ENCODE measurements around the gene FLT3. TPM values are rescaled to one million over a fixed set of nuclear protein-coding genes. Genes with fewer than 3 reads are reported as not detected.

Gene FLT3
- total RNA-seq, 1 experiment from 2014 or later = 0.07 TPM

GRCh38 chr13:27981006-27981708 is 119.2 kb downstream of the FLT3 start:
- in situ Hi-C loops (cut with HindIII; ENCODE audit: low pct_unique_long_range_greater_than_20kb, low sequenced_read_pairs) = no loop called here
- DNase-seq (ENCODE audit: low read depth) = no peak

DNA sequence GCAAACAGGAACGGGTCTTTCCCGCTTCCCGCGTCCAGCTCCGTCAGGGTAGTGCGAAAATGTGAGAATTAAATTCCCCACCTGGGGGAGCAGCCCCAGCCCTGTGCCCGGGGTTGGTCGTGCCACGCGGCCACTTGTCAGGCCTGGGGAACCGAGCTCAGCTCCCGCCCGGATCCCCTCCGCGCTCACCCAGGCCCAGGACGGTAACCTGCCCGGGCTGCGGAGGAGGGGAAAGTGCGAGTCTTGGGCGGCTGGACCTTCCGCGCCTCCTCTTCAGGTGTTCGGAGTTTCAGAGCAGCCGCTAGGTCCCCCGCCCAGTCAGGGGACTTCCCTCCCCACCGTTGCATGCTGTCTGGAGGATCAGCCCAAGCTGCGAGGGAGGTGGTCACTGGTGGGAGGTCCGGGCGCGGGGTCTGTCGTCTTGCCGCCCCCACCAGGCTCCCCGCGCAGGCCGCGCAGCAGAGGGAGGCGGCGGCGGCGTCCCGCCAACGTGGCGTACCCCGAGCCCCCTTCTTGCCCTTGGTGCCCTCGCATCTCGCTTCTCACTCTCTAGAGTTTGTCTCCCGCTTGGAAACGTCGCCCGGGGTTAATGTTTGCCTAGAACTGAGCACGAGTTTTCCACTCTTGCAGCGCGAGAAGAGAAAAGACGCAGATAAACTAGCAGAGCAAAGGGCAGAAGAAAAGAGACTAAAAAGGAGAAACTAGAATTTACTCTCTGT is 119.9 kb downstream of the FLT3 start:
- in situ Hi-C loops (cut with HindIII; ENCODE audit: low pct_unique_long_range_greater_than_20kb, low sequenced_read_pairs) = no loop called here
- DNase-seq (ENCODE audit: low read depth) = no peak

DNA sequence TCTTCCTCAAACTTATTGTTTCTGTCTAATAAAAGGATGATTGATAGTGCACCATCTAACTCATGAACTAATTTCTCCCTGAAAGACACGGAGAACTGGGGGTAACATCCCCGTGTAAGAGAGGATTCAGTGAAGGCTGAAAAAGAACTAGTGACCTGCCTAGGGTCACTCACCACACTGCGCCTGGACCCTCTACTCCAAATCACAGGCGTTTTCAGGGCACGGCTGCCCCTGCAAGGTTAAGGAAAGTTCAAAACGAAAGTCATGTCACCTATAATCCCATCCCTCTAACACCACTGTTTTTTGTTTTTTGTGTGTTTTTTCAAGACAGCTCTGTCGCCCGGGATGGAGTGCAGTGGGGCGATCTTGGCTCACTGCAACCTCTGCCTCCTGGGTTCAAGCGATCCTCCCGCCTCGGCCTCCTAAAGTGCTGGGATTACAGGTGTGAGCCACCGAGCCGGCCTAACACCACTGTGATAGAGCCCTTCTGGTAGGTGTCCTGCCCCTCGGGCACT is 120.6 kb downstream of the FLT3 start:
- in situ Hi-C loops (cut with HindIII; ENCODE audit: low pct_unique_long_range_greater_than_20kb, low sequenced_read_pairs) = no loop called here
- no peak for DNase-seq (ENCODE audit: low read depth)

DNA sequence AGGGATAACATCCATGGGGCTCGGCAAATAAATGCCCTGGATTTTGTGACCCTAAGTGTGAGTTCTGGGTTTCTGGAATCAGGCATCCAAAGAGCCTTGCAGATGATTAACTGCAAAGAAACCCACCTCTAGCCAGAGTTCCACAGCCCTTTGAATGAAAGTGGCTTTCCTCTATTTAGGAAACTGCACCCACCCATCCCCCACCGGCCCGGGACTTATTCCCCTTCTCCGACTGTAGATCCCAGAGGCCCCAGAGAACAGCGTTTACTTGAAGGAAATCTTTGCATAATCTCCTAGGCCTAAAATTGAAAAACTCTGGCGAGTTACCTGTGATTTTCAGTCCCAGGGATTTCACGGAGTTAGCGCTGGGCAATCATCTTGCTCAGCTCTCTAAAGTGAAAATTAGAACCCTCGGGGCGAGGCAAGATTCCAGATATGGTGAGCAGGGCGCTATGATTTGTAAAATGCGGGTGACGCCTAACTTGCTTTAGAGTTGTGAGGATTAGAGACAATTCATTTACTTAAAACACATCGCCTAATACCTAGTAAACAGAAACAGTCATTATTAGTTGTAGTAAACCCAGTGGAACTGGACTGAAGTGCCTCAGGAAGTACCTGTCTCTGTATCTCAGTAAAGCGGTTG is 121.3 kb downstream of the FLT3 start:
- in situ Hi-C loops (cut with HindIII; ENCODE audit: low pct_unique_long_range_greater_than_20kb, low sequenced_read_pairs) = no loop called here
- no peak for DNase-seq (ENCODE audit: low read depth)

DNA sequence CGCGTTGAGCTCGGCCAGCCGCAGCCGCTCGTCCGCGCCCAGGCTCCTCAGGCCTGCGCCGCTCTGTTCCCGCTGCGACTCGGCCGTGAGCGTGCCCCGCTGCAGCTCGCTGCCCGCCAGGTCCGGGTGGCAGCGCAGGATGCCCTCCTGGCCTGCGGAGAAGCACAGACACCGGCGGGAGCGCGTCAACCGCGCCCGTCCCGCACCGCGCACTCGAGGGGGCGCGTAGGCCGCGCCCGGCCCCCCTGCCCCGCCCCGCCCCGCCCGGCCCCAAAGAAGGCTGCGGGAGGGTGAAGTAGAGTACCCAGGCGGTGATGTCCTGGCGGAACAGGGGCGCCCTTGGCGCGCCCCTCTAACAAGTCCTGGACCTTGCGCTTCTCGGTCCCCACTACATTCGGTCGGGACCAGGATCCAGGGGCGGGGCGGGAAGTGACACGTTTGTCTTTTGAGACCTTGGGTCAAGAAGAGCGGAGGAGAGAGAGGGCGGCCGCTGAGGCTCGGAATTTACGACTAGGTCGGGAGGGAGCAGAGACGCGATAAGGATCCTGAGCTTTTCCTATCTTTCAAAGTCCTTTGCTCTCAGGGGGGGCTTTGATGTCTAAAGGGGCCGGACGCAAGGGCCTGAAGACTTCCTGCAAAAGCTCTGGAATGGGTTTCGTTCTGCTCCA is 121.9 kb downstream of the FLT3 start:
- in situ Hi-C loops (cut with HindIII; ENCODE audit: low pct_unique_long_range_greater_than_20kb, low sequenced_read_pairs) = no loop called here
- DNase-seq (ENCODE audit: low read depth) = no peak

DNA sequence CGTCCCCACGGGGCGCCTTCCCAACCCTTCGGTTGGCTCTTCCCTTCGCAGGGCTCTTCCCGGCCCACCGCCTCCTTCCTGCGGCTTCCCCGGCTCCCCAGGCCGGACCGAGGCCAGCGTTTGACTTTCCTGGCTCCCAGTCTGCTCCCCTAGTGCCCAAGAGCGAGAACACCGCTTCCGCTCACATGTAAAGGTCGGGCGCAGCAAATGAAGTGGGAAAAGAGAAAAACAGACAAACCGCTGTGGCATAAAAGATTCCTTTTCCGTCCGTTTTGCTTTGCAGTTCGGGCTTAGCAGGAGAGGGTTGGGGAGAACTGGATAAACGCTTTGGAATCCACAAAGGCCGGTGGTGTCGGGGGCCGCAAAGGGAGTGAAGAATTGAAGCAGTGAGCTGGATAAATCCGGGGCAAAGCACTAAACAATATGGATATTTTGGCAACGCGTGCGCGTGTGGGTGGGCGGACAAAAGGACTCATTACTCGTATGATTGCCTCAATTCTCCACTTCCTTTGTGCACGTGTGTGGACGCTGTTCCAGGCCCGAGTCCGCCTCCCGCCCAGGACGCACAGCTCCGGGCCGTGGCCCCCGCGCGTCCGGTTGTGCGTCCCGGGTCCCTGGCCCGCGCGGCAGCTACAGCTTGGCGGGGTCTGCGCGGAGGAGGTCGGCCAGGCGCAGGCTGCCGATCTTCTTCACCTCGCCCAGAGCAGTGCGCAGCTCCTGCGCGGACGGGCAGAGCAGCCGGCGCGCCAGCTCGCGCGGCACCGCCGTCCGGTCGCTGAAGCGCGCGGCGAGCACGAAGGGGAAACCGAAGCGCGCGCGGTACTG is 122.7 kb downstream of the FLT3 start:
- in situ Hi-C loops (cut with HindIII; ENCODE audit: low pct_unique_long_range_greater_than_20kb, low sequenced_read_pairs) = no loop called here
- DNase-seq (ENCODE audit: low read depth) = no peak

GRCh38 chr13:27976362-27977091 is 123.8 kb downstream of the FLT3 start:
- in situ Hi-C loops (cut with HindIII; ENCODE audit: low pct_unique_long_range_greater_than_20kb, low sequenced_read_pairs) = no loop called here

DNA sequence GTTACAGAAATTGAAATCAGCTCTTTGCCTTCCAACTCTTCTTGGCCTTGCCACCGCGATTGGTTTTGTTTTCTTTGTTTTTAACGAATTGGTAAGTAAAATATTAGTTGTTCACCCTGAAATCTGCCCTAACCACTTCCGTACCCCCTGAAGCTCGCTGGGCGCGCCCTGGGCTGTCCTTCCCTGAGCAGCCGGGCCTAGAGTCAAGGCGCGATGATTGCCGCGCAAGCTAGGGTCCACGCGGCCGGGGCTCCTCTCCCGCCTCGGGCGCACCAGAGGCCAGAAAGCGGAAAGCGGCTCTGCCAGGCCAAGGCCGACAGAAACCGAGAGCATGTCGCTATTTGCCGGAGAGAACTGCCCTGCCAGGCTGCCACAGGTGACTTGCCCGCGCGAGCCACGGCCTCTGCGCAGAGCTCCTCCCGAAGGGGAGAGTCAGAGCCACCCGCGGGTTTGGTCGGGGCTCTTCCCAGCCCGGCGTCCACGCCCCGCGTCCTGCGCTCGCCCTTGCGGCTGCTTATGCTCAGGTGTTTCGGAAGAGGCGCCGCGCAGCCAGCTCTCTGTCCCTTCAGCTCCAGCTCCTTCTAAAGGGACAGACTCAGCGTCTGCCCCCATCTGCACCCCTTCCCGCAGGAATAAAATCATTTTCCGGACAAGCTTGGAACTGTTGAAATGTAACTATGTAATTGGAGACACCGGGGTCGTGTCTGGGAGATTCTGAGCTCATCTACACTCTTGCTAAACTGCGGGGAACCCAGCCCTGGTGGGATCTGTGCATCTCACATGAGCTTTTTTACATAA is 124.6 kb downstream of the FLT3 start:
- DNase-seq (ENCODE audit: low read depth) = no peak
- in situ Hi-C loops (cut with HindIII; ENCODE audit: low pct_unique_long_range_greater_than_20kb, low sequenced_read_pairs) = no loop called here

More at GRCh38 chr13:27976362-27977091, 123.8 kb downstream of the FLT3 start:
- no peak for DNase-seq (ENCODE audit: low read depth)

GRCh38 chr13:27973961-27974662 is 126.3 kb downstream of the FLT3 start:
- in situ Hi-C loops (cut with HindIII; ENCODE audit: low pct_unique_long_range_greater_than_20kb, low sequenced_read_pairs) = no loop called here
- no peak for DNase-seq (ENCODE audit: low read depth)

DNA sequence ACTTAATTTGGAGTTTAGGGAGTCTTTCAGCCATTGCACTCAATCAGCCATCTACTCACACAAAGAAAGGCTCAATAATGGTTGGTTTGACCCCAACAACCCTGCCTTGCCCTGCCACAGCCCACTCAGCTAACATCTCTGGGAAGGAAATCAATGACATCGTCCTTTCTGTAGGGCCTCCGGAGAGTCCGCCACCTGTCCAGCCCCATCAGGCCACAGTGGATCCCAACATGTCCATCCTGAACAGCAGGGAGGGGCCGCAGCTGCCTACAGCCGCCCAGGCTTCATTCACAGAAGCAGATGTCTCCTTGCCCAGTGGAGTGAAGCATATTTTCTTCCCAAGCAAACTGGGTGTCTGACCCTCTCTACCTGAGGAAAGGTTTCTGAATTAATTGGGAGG is 127.1 kb downstream of the FLT3 start:
- in situ Hi-C loops (cut with HindIII; ENCODE audit: low pct_unique_long_range_greater_than_20kb, low sequenced_read_pairs) = no loop called here
- no peak for DNase-seq (ENCODE audit: low read depth)

DNA sequence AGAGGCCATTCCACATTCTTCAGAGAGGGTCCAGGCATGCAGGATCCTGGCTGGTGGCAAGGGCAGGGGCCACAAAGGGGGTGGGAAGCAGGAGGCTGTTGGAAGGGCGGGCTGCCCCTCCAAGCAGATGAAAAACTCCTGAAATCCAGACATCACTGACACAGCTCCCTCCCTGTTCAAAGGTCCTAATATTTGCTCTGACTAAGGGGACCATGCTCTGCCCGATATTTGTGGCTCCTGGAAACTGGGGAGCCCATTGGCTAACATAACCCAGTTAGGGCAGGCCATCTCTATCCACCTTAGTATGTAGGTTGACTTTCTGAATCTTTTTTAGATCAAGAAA is 127.9 kb downstream of the FLT3 start:
- no peak for DNase-seq (ENCODE audit: low read depth)
- in situ Hi-C loops (cut with HindIII; ENCODE audit: low pct_unique_long_range_greater_than_20kb, low sequenced_read_pairs) = no loop called here

GRCh38 chr13:27971776-27972477 is 128.4 kb downstream of the FLT3 start:
- no peak for DNase-seq (ENCODE audit: low read depth)
- in situ Hi-C loops (cut with HindIII; ENCODE audit: low pct_unique_long_range_greater_than_20kb, low sequenced_read_pairs) = no loop called here

GRCh38 chr13:27971236-27971645 is 129.1 kb downstream of the FLT3 start:
- DNase-seq (ENCODE audit: low read depth) = no peak
- in situ Hi-C loops (cut with HindIII; ENCODE audit: low pct_unique_long_range_greater_than_20kb, low sequenced_read_pairs) = no loop called here

GRCh38 chr13:27970382-27971235 is 129.8 kb downstream of the FLT3 start:
- no peak for DNase-seq (ENCODE audit: low read depth)
- in situ Hi-C loops (cut with HindIII; ENCODE audit: low pct_unique_long_range_greater_than_20kb, low sequenced_read_pairs) = no loop called here

- in situ Hi-C loops (cut with HindIII; ENCODE audit: low pct_unique_long_range_greater_than_20kb, low sequenced_read_pairs) = no loop called here
- DNase-seq (ENCODE audit: low read depth) = no peak
Observed at GRCh38 chr13:27969866-27970229, 130.5 kb downstream of the FLT3 start.
